HG02870 (cell line): Measurements from ENCODE around the gene DUOXA1.
"Not testable (repeated sequence)": the region's sequence is repeated elsewhere in the genome, so short reads cannot be mapped to it uniquely, and the experiment has no call there.

Experiments
- ATAC-seq: cut with Tn5 transposase; IDR thresholded peaks from one replicate; pipeline ENCODE4 v1.9.1; 2021; ENCODE audit warnings: mild to moderate bottlenecking, moderate library complexity; ENCODE audit not compliant: unreplicated experiment

DUOXA1 gene

DNA sequence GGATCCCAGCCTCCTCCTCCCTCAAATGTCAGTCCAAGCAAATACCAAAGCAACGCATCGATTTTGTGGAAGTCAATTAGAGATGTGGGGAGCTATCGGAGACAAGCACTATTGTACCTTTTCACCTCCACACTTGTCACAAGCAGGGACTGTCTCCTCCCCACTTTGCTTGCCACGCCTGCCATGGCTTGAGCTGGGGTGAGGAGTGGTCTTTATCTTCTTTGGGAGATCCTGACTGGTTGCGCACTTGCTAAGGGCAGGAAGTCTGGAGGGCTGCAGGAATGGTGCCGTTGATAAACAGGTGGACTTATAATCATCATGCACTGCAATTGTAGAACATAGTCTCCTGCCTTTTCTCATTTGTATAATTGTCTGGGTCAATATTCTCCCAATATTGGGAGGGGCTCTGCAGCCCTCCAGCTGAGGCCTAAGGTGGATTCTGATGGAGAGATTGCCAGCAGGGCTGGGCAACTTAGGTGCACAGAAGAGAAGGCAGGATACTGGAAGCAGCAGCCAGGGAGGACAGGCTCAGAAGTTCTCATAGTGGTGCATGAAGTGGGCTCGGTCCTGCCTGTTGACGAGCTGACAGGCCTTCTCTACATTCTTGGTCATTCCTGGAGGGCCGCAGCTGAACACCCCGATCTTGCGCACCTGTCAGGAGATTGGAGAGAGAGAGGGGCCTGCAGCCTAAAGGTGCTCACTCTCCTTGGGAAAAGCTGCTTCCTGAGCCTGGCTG, 35.9 kb downstream of the DUOXA1 start:
- no peak for ATAC-seq

DNA sequence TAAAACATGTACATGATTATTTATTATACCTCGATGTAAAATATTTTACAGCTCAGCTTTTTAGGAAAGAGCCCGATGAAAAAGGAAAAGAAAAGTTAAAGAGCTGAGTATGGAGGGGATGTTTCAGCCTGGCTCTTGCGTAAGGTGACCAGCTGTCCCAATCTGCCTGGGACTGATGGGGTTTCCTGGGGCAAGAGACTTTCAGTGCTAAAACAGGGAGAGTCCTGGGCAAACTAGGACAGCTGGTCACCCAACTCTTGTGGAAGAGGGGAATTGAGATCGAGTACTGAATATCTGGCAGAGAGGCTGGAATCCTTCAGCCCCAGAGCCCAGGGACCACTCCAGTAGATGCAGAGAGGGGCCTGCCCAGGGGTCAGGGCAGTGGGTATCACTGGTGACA, 36.7 kb downstream of the DUOXA1 start:
- no peak for ATAC-seq

DNA sequence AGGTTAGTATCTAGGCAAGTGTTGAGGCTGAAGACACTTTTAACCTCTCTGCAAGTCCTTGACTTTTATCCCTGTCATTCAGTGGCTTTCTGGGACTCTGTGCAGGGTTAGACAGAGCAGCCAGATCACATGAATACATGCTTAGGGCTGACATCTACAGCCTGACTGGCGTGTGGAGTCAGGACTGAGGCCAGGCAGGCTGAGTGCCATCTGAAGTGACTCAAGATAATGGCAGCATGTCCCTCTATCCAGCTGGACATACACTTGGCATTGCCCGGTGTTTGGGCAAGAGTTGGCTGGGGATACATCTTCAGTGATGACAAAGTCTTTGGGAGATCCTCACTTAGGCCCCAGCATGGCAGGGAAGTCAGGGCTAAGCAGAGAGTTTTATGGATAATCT, 38.1 kb downstream of the DUOXA1 start:
- ATAC-seq = no peak

DNA sequence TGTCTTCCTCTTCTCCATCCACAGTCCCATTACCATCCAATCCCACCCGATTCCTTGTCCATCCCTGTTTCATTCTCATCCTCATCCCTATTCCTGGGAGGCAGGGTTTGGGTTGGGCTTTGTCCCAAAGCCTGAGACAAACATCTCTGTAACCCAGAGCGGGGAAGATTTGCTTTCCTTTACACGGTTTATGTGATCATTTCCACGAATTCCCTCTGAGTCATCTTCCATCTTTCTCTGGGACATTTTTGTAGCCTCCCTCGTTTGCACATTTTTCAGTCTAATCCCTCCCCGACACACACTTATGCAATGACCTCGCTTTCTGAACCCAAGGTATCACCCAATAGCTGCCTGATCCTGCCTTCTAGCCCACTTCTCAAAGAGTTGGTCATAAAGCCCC, 38.5 kb downstream of the DUOXA1 start:
- no peak for ATAC-seq

DNA sequence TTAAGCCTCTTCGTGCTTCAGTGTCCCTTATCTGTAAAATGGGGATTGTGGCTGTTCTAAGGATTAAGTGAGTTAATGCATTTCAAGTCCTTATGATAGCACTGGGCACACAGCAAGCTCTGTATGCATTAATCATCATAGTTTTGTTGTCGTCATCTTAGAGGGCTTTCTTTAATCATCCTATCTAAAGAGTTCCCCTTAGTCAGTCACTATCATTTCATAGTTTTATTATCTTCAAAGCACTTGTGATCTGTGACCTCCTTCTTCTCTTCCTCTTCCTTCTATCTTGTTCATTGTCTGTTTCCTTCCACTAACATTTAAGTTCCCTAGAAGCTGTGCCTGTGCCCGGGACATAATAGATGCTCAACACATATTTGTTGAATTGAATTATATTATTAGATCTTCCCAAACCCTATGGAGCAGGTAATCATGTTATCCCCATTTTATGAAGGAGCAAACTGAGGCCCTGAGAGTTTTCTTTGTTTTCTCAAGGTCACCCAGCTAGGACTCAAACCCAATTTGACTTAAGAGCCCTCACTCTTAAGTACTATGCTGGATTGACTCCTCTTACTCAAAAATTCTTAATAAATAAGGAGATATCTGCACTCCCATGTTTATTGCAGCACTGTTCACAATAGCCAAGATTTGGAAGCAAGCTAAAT, 39.8 kb downstream of the DUOXA1 start:
- ATAC-seq = no peak

DNA sequence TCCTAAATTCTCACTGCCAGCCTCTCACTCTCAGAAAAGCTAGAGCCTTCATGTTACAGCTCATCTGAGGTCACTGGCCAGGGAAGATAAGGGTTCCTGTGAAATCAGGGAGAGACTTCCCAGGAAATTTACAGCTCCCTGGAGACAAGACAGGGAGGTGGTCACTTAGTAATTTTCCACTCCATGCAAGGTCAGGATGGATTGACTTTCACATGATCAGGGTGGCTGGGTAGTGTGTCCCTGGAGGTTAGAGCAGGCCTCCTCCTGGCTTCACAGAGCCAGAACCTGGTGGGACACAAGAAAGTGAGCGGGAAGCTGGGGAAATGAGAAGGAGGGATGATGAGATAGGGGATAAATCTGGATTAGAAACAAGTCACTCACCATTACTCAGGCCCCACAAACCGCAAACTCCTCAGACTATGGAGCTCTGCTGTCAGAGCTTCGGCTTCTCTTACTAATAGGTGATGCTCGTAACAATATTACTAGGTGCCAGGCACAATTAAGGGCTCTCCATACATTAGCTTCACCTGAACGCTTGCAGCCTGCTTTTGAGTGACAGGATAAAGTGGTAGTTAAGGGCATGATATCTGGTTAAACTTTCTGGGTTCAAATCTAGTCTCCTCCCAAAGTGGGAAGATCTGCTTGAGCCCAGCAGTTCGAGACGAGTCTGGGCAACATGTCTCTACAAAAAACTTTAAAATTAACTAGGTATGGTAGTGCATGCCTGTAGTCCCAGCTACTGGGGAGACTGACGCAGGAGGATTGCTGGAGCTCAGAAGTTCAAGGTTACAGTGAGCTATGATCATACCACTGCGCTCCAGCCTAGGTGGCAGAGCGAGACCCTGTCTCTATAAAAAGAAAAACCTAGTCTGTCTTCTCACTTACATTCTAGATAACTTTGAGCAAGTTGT, 40.6 kb downstream of the DUOXA1 start:
- no peak for ATAC-seq

DNA sequence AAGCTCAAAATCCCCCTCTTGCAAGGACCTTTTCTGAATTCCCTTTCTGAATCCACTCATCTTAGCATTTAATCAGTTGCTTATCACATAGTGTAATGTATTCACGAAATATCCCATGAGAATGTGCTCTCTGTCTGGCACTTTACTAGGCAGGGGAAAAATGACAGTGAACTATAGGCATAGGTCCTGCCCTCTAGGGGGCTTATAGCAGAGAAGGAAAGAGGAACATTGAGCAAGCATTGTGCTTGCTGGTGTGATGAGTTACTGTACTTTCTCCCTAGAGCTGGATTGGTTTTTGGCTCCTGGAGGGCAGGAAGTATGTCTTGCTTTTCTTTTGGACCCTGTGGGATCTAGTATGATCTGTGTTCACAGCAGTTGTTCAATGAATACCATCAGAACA, 42.2 kb downstream of the DUOXA1 start:
- no peak for ATAC-seq

DNA sequence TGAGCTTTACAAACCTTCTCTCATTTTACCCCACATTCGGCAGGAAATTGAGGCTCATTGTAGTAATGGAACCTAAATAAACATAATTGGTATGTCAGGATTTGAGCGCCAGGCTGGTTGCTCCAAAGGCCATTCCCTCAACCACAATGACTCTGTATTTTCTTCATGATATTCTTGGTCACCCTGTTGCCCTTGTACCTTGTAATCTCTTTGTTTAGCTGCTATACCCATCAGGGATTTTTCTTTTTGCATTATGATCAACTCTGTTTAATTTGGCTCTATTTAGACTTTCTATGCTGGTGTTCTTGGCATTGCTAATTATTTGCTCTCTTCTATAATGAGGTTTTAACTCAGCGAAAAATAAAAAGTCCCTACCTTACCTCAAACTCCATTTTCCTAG, 45.5 kb downstream of the DUOXA1 start:
- ATAC-seq = no peak

DNA sequence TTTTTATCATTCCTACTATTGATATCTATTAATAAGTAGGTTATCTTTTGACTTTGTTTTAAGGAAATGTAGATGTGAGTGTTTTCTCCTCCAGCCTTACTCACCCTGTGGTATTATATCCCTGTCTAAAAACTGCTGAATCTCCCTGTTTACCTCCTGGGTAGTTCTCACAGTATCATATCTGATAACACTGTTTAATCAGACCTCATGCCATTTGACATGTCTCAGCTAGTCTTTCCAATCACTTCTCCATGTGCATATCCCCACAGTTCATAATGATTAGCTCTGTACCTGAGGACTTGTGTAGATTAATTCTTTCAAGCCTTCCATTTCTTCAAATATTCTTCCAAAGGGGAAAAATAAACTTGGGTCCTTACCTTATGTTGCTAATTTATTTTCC, 46.5 kb downstream of the DUOXA1 start:
- no peak for ATAC-seq

DNA sequence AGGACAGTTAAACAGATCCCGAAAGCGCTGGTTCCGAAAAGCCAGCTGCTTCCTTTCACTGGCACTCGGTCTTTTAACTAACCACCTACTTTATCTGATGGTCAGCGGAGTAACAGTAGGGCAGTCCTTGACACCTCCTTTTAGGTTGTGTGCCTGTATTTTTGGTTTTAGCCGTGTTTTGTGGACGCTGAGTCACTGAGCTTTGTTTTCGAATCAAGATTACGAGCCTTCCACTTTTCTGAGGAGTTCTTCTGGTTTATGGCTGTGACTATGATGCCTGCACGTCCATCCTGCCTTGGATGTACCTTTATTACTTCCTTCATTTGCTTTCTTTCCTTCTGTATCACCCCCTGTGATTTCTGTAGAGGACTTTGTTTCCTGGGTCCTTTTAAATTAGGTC, 47.3 kb downstream of the DUOXA1 start:
- ATAC-seq = not testable (repeated sequence)

DNA sequence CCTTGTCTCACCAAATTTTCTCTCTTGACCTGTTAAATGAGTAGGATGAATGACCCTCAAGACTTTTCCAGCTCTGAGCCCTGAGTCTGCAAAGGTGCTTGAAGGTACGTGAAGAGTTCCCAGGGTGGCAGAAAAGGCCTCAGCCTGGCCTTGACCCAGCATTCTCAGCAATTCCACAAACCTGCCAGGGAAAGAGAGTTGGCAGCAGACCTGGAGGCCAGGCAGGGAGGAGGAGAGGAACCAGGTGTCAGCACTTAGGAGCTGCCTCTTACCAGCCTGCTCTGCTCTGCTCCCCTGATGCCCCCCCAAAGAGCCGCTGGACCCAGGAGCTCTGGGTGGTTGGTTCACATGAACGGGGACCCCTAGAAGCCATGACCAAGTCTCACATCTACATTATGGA, 49.1 kb downstream of the DUOXA1 start:
- ATAC-seq = not testable (repeated sequence)

DNA sequence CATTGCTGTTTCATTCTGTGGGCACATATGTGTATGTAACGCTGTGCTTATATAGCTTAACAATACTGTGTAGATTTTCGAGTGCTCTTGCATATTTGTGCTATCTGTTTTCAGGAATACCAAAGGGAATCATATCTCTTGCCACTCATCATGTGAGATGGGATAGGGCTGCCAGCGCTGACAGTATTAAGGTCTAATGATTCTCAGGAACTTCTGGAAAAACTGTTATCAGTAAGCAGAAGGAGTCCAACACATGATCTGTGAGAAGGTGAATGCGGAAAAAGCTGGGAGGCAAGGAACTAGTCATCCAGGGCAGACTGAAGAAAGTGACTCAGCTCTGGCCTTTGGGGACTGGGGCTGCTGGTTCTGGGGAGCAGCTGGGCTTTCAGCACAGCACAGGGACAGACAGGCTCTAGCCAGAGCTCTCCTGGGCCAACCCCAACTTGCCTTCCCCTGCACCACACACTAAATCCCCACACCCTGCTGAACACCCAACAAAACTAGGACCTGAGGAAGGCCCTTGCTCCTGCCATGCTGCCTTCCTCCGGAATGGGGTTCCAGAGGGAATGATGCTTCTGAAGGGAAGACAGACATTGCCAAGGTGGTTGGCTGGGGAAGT, 49.9 kb downstream of the DUOXA1 start:
- not testable (repeated sequence) for ATAC-seq

DNA sequence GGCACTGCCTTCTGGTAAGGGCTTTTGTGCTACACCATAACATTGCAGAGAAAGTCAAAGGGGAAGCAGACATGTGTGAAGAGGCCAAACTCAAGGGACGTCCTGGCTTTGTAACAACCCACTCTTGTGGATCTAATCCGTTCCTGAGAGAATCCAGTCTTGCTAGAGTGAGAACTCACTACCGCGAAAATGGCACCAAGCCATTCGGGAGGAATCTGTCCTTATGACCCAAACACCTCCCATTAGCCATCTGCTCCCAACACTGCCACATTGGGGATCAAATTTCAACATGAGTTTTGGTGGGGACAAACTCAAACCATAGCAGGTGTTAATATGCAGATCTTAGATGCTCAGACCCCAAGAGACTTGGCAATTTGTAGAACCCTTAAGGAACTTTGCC, 50.5 kb downstream of the DUOXA1 start:
- not testable (repeated sequence) for ATAC-seq

DNA sequence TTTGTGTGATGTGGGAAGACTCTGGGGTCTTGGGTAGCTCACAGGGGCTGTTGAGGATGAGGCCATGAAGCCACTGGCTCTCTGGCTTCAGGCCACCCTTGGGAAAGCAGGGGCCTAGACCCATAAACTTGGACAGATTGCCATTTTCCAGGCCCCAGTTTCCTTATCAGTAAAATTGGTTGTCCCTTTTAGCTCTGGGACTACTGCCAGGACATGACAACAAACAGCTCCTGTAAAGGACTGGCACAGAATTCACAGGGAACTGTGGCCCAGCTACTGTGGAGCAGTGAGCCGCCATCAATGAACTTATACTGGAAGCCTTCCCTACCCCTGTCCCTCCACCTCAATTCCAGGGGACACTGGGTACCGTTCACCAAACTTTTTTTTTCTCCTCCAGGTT, 52.3 kb downstream of the DUOXA1 start:
- not testable (repeated sequence) for ATAC-seq

DNA sequence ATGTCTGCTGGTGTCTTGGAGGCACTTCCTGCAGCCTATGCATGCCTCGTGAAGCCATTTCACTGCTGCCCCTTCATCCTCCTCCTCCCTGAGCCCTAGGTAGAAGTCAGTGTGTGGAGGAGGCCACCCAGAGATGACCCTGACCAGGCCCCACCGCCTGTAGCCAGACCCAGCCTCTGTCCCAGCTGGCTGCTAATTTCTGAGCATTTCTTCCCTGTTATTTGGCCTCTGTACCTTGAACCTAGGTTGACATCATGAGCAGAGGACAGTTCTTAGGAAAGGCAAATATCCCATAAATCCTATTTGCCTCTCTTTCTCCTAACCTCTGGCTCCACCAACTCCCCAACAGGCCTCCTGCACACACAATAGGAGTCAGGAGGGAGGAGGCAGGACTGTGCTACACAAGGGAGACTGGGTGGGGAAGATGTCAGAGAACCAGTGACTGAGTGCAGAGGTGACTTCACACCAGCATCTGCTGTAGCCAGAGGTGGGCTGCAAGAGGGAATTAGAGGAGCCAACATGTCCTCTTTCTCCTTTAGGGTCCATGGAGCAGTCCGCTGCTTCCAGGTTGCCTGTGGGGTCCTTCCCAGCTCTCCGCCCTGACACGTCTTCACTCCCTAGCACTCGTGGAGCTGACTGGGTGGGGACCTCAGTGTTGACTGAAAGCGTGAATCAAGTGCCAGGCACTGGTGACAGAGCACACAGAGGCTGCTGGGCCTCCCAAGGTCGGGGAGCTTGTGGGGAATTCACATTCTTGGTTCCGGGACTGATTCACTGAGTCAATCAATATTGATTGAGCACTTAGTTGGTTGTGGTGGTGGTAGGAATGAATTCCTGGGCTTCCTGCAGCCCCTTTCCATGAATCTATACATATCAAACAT, 54.0 kb downstream of the DUOXA1 start:
- not testable (repeated sequence) for ATAC-seq

DNA sequence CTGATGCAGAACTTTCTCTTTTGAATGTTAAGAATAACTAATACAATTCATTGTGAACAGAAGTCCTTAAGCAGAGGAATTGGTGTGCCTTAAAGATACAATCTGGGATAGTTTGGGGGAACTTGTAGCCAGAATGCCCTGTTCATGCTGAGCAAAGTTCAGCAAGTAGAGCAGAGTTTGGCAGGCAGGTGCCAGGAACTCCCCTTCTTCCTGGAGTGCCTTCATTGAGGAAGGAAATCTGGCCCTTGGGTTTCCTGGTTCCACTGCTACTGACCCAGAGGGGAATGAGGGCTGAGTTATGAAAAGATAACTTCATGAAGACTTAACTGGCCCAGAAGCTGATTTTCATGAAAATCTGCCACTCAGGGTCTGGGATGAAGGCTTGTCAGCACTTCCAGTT, 56.1 kb downstream of the DUOXA1 start:
- not testable (repeated sequence) for ATAC-seq

DNA sequence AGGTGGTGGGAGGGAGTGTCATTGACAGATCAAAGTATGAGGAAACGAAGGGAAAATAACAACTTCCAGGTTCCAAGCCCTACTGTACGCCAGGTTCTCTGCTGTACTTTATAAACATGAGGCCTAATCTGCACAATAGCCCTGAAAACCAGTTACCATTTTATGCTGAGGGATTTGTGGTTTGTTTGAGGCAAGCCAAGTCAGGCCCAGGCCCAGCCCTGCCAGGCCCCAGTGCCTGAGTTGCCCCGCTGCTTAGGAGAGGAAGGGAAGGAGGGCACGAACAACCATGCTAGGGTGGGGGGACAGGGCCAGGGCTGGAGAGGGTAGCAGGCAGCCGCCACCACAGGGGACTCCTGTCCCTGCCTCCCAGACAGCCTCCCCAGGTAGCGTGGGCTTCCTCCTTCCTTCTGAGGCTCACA, 59.7 kb downstream of the DUOXA1 start:
- ATAC-seq = not testable (repeated sequence)
